ENCODE data around the gene PDPN.

- no peak for TF ChIP-seq CTCF (IDR thresholded peaks at IDR 0.05 in 8 of 11, conservative IDR thresholded peaks at IDR 0.05 in 3 of 11)
- TF ChIP-seq POLR2A (IDR thresholded peaks at IDR 0.05) = no peak
Observed at GRCh38 chr1:13643017-13643416, 59.4 kb downstream of the PDPN start.
